Mesodermal cell (in vitro differentiated cells): Measurements from ENCODE around the gene PRKAR2A.

ENCODE experiments used
- H3K27ac ChIP-seq: 2 replicates; pipeline ENCODE4 v1.7.0; 2013; ENCODE audit warnings: mild to moderate bottlenecking, low read depth, low read length, moderate library complexity; ENCODE audit not compliant: severe bottlenecking
- H3K36me3 ChIP-seq: 2 replicates; pipeline ENCODE4 v1.7.1; 2013; ENCODE audit warnings: mild to moderate bottlenecking, low read length, moderate library complexity; ENCODE audit not compliant: control insufficient read depth, insufficient read depth
- H3K4me1 ChIP-seq: one replicate; pipeline ENCODE4 v1.7.1; 2013; ENCODE audit warnings: mild to moderate bottlenecking, low read length; ENCODE audit not compliant: insufficient read depth, control insufficient read depth, poor library complexity, severe bottlenecking
- H3K4me3 ChIP-seq: 2 replicates; pipeline ENCODE4 v1.7.0; 2013; ENCODE audit warnings: low read length, control low read depth, mild to moderate bottlenecking; ENCODE audit not compliant: insufficient read depth, poor library complexity, severe bottlenecking; ENCODE audit errors: extremely low read depth
- H3K9me3 ChIP-seq: 2 replicates; pipeline ENCODE4 v1.7.1; 2013; ENCODE audit warnings: mild to moderate bottlenecking, low read length, moderate library complexity; ENCODE audit not compliant: control insufficient read depth
- WGBS, 2 experiments: methylation state at CpG; one replicate each; pipeline ENCODE4 v1.1.5; 2013; ENCODE audit warnings: missing lambda C conversion rate in 2 of 2; ENCODE audit not compliant: insufficient coverage in 2 of 2; 5-methylcytosine and 5-hydroxymethylcytosine counted together

The PRKAR2A gene

GRCh38 chr3:48859206-48859605, 11.5 kb upstream of the PRKAR2A start:
- H3K9me3 ChIP-seq = no peaks in the 10 kb centered on the region
- no peak overlapping the region for H3K4me3 ChIP-seq
- no CpG with 5 or more reads among the region's 2 CpGs for WGBS, 2 experiments
- H3K27ac ChIP-seq = no peak overlapping the region
- H3K36me3 ChIP-seq = peaks cover 4% of the 10 kb centered on the region
- H3K4me1 ChIP-seq = no peaks in the 10 kb centered on the region

GRCh38 chr3:48858709-48859108, 11.0 kb upstream of the PRKAR2A start:
- no peak overlapping the region for H3K27ac ChIP-seq
- no peak overlapping the region for H3K4me3 ChIP-seq
- no peaks in the 10 kb centered on the region for H3K4me1 ChIP-seq
- no peaks in the 10 kb centered on the region for H3K9me3 ChIP-seq
- peaks cover 4% of the 10 kb centered on the region for H3K36me3 ChIP-seq
- 79% methylated on average over 2 of the region's 2 CpGs; no CpG with 5 or more reads in 1 of the 2 experiments for WGBS, 2 experiments

GRCh38 chr3:48857641-48858040, 10.0 kb upstream of the PRKAR2A start:
- Histone ChIP-seq H3K4me1 (no peaks in the 10 kb centered on the region), H3K27ac (no peak overlapping the region), H3K4me3 (no peak overlapping the region), H3K9me3 (no peaks in the 10 kb centered on the region), H3K36me3 (peaks cover 4% of the 10 kb centered on the region)
- WGBS, 2 experiments = 100% methylated on average over 1 of the region's 2 CpGs; no CpG with 5 or more reads in 1 of the 2 experiments

GRCh38 chr3:48856469-48856868, 8.8 kb upstream of the PRKAR2A start:
- no peaks in the 10 kb centered on the region for H3K36me3 ChIP-seq
- no peaks in the 10 kb centered on the region for H3K4me1 ChIP-seq
- 83 to 86% methylated on average over 1 to 2 of the region's 4 CpGs for WGBS, 2 experiments
- no peak overlapping the region for H3K4me3 ChIP-seq
- H3K9me3 ChIP-seq = no peaks in the 10 kb centered on the region
- H3K27ac ChIP-seq = no peak overlapping the region

GRCh38 chr3:48855681-48856447, 8.2 kb upstream of the PRKAR2A start:
- H3K36me3 ChIP-seq = no peaks in the 10 kb centered on the region
- no peak overlapping the region for H3K27ac ChIP-seq
- H3K4me1 ChIP-seq = no peaks in the 10 kb centered on the region
- 97% methylated on average over 6 to 7 of the region's 9 CpGs for WGBS, 2 experiments
- no peaks in the 10 kb centered on the region for H3K9me3 ChIP-seq
- no peak overlapping the region for H3K4me3 ChIP-seq

GRCh38 chr3:48852151-48852550, 4.5 kb upstream of the PRKAR2A start:
- 80 to 84% methylated on average over 3 to 5 of the region's 5 CpGs for WGBS, 2 experiments
- Histone ChIP-seq H3K27ac (no peak overlapping the region), H3K36me3 (no peaks in the 10 kb centered on the region)

GRCh38 chr3:48851407-48851806, 3.7 kb upstream of the PRKAR2A start:
- H3K27ac ChIP-seq = no peak overlapping the region
- H3K9me3 ChIP-seq = no peaks in the 10 kb centered on the region
- no peak overlapping the region for H3K4me3 ChIP-seq
- no peaks in the 10 kb centered on the region for H3K4me1 ChIP-seq
- H3K36me3 ChIP-seq = no peaks in the 10 kb centered on the region
- WGBS, 2 experiments = 60 to 85% methylated on average over 1 to 2 of the region's 3 CpGs

More at GRCh38 chr3:48852151-48852550, 4.5 kb upstream of the PRKAR2A start:
- H3K4me1 ChIP-seq = no peaks in the 10 kb centered on the region
- no peak overlapping the region for H3K4me3 ChIP-seq
- no peaks in the 10 kb centered on the region for H3K9me3 ChIP-seq

GRCh38 chr3:48848816-48849515, 1.3 kb upstream of the PRKAR2A start:
- WGBS, 2 experiments = 96 to 97% methylated on average over 3 to 7 of the region's 8 CpGs
- Histone ChIP-seq H3K4me1 (no peaks in the 10 kb centered on the region), H3K36me3 (peaks cover 3% of the 10 kb centered on the region), H3K9me3 (no peaks in the 10 kb centered on the region), H3K4me3 (no peak overlapping the region), H3K27ac (no peak overlapping the region)

GRCh38 chr3:48847053-48847503, 596 bp downstream of the PRKAR2A start:
- H3K27ac ChIP-seq = peak overlapping the region; percentile 66
- H3K9me3 ChIP-seq = no peaks in the 10 kb centered on the region
- peaks cover 3% of the 10 kb centered on the region for H3K36me3 ChIP-seq
- peak overlapping the region; percentile 75 for H3K4me3 ChIP-seq
- 0 to 1% methylated on average over 30 to 37 of the region's 42 CpGs for WGBS, 2 experiments
- no peaks in the 10 kb centered on the region for H3K4me1 ChIP-seq

GRCh38 chr3:48845170-48845569, 2.5 kb downstream of the PRKAR2A start:
- Histone ChIP-seq H3K36me3 (peaks cover 3% of the 10 kb centered on the region), H3K27ac (no peak overlapping the region), H3K4me3 (no peak overlapping the region), H3K4me1 (no peaks in the 10 kb centered on the region), H3K9me3 (no peaks in the 10 kb centered on the region)
- no CpG with 5 or more reads among the region's 2 CpGs for WGBS, 2 experiments

- H3K4me3 ChIP-seq = no peak overlapping the region
- 100% methylated on average over 1 of the region's 2 CpGs; no CpG with 5 or more reads in 1 of the 2 experiments for whole genome bisulfite sequencing, 2 experiments
- H3K9me3 ChIP-seq = no peaks in the 10 kb centered on the region
- H3K27ac ChIP-seq = no peak overlapping the region
- no peaks in the 10 kb centered on the region for H3K36me3 ChIP-seq
- H3K4me1 ChIP-seq = no peaks in the 10 kb centered on the region
Measured at GRCh38 chr3:48837163-48837562, 10.5 kb downstream of the PRKAR2A start.
